Upper lobe of left lung (tissue), 4 donors: Measurements from ENCODE around the gene STK11IP.

ENCODE experiments used
- POLR2A ChIP-seq, 4 donors: fragments of 450-650 bp; IDR thresholded peaks; one replicate each; pipeline ENCODE4 v1.5.1; 2016 to 2017; ENCODE audit warnings: antibody characterized with exemption in 4 of 4, mild to moderate bottlenecking in 2 of 4
- POLR2AphosphoS5 ChIP-seq, 2 donors: sonication (generic); formaldehyde crosslinking; IDR thresholded peaks; one replicate each; pipeline ENCODE4 v1.5.1; 2017; ENCODE audit warnings: antibody characterized with exemption in 2 of 2
- TF ChIP-seq, protein P1 (sequence below), 6 experiments: fragments of 450-650 bp in 4 of 6; fragments of 200-600 bp in 2 of 6; sonication (generic) in 2 of 6; IDR thresholded peaks; one replicate each; pipeline ENCODE4 v1.5.1; 2016 to 2019; ENCODE audit warnings: antibody characterized with exemption in 6 of 6

DNA sequence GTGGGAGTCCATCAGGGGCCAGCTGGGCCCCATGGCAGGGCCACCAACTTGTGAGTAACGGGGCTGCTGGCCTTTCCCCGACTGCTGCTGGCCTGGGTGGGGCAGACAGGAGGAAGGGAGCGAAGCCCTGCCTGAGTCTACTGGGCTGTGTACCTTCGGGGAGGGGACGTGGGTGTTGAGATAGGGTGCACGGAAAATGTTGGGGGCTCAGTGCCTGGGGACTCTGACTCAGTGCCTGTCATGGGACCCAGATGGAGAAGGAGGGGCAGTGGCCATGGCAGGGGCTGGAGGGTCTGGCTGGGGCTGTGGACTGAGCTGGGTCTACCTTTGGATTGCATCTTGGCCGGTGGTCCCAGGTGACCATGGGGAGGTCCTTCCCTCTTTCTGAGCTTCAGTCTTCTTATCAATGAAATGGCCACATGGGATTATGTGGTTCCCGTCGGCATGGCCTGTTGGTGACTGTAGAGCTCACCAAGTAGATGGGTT, 33.8 kb downstream of the STK11IP start:
- TF ChIP-seq, protein P1, sequence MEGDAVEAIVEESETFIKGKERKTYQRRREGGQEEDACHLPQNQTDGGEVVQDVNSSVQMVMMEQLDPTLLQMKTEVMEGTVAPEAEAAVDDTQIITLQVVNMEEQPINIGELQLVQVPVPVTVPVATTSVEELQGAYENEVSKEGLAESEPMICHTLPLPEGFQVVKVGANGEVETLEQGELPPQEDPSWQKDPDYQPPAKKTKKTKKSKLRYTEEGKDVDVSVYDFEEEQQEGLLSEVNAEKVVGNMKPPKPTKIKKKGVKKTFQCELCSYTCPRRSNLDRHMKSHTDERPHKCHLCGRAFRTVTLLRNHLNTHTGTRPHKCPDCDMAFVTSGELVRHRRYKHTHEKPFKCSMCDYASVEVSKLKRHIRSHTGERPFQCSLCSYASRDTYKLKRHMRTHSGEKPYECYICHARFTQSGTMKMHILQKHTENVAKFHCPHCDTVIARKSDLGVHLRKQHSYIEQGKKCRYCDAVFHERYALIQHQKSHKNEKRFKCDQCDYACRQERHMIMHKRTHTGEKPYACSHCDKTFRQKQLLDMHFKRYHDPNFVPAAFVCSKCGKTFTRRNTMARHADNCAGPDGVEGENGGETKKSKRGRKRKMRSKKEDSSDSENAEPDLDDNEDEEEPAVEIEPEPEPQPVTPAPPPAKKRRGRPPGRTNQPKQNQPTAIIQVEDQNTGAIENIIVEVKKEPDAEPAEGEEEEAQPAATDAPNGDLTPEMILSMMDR (IDR thresholded peaks at IDR 0.05): no peak
- TF ChIP-seq POLR2A (IDR thresholded peaks at IDR 0.05): no peak
- no peak for TF ChIP-seq POLR2AphosphoS5 (IDR thresholded peaks at IDR 0.05)
